Large intestine (tissue), 3 donors: ENCODE results near the gene SMIM3. TPM values are rescaled to one million over a fixed set of nuclear protein-coding genes. Genes with fewer than 3 reads are reported as not detected.
"Not testable (repeated sequence)": the region's sequence is repeated elsewhere in the genome, so short reads cannot be mapped to it uniquely, and the experiment has no call there.

Experiments
- DNase-seq, 2 donors: peaks; one replicate each; pipeline versions ENCODE4 v3.0.0 to v3.0.0-alpha.2; 2013
- H3K27ac ChIP-seq: one replicate; pipeline ENCODE4 v1.5.1; 2013; ENCODE audit warnings: low read length
- H3K27me3 ChIP-seq: 2 replicates; pipeline ENCODE4 v1.6.1; 2013; ENCODE audit warnings: low read length; ENCODE audit not compliant: control insufficient read depth, insufficient read depth
- H3K36me3 ChIP-seq: 2 replicates; pipeline ENCODE4 v1.6.1; 2013; ENCODE audit warnings: low read length; ENCODE audit not compliant: control insufficient read depth, insufficient read depth
- H3K4me1 ChIP-seq: one replicate; pipeline ENCODE4 v1.6.1; 2013; ENCODE audit warnings: low read length; ENCODE audit not compliant: control insufficient read depth, insufficient read depth
- H3K4me3 ChIP-seq: one replicate; pipeline ENCODE4 v1.5.1; 2013; ENCODE audit warnings: low read length
- H3K9me3 ChIP-seq: one replicate; pipeline ENCODE4 v1.6.1; 2013; ENCODE audit warnings: mild to moderate bottlenecking, low read depth, low read length, moderate library complexity; ENCODE audit not compliant: control insufficient read depth
- WGBS: methylation state at CpG from one replicate; pipeline ENCODE4 v1.1.5; 2013; ENCODE audit warnings: low lambda C conversion rate; ENCODE audit not compliant: insufficient coverage; 5-methylcytosine and 5-hydroxymethylcytosine counted together
- polyA plus RNA-seq: library from polyadenylated mRNA; unstranded; fragments of 120-200 nt; gene quantifications from one replicate; pipeline ENCODE4 v1.2.1, GENCODE V29; 2013

Gene SMIM3
- polyA plus RNA-seq, 1 donor, result 13.9 TPM

- no peak overlapping the region for H3K27ac ChIP-seq
- no peaks in the 10 kb centered on the region for H3K36me3 ChIP-seq
- no peaks in the 10 kb centered on the region for H3K9me3 ChIP-seq
- DNase-seq, result no peak
- 90% methylated on average over 3 of the region's 5 CpGs for WGBS
- peaks cover 12% of the 10 kb centered on the region for H3K27me3 ChIP-seq
- no peaks in the 10 kb centered on the region for H3K4me1 ChIP-seq
- no peak overlapping the region for H3K4me3 ChIP-seq
Measured at GRCh38 chr5:150836064-150836463, 57.5 kb downstream of the SMIM3 start.

DNA sequence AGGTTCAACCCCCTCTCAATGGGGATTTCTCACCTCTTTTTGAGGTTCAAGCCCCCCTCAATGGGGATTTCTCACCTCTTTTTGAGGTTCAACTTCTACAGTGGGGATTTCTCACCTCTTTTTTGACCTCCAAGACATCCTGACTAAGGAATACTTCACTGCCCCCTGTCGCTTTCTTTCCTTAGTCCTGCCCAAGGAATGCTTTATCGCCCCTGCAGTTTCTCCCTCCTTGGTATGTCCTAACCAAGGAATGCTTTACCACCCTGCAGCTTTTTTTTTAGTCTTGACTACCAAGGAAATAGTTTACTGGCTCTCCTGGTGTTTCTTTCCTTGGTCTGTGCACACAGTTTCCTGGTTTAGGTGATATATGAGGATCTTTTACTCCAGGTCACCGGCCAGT is 58.1 kb downstream of the SMIM3 start:
- Histone ChIP-seq H3K9me3 (no peaks in the 10 kb centered on the region), H3K36me3 (no peaks in the 10 kb centered on the region), H3K27ac (no peak overlapping the region), H3K4me1 (no peaks in the 10 kb centered on the region), H3K4me3 (no peak overlapping the region), H3K27me3 (peaks cover 14% of the 10 kb centered on the region)
- DNase-seq, result no peak
- 100% methylated on average over 1 of the region's 3 CpGs for WGBS

DNA sequence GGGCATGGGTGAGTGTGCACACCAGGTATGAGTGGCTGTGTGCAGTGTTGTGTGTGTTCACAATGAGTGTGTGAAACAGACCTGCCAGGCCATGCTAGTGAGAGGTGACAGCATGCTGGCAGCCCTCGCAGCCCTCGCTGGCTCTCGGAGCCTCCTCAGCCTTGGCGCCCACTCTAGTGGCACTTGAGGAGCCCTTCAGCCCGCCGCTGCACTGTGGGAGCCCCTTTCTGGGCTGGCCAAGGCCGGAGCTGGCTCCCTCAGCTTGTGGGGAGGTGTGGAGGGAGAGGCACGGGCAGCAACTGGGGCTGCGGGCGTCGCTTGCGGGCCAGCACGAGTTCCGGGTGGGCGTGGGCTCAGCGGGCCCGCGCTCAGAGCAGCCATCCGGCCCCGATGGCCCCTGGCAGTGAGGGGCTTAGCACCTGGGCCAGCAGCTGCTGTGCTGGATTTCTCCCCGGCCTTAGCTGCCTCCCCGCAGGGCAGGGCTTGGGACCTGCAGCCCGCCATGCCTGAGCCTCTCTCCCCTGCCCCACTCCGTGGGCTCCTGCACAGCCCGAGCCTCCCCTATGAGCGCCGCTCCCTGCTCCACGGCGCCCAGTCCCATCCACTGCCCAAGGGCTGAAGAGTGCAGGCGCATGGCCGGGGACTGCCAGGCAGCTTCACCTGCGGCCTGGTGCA is 66.8 kb downstream of the SMIM3 start:
- H3K9me3 ChIP-seq, DNase-seq, H3K4me1 ChIP-seq, H3K4me3 ChIP-seq, H3K27ac ChIP-seq, H3K27me3 ChIP-seq, H3K36me3 ChIP-seq: not testable (repeated sequence)
- no CpG with 5 or more reads among the region's 32 CpGs for WGBS

- not testable (repeated sequence) for H3K27me3 ChIP-seq, H3K4me3 ChIP-seq, H3K27ac ChIP-seq, H3K36me3 ChIP-seq, DNase-seq, H3K4me1 ChIP-seq, H3K9me3 ChIP-seq
- WGBS, result 100% methylated on average over 1 of the region's 3 CpGs
Measured at GRCh38 chr5:150846308-150846653, 67.7 kb downstream of the SMIM3 start, which contains the start of gene IRGM. TSS of gene IRGM (plus strand) at chr5:150846521. CDS start at chr5:150848124, 1,603 bp downstream.

Other genes with a start within 250 kb of the SMIM3 start
- gene SYNPO, start 138.1 kb upstream of the SMIM3 start, polyA plus RNA-seq, result 46.7 TPM
- gene MYOZ3, start 117.5 kb upstream of the SMIM3 start, polyA plus RNA-seq, result 3.0 TPM
- 54.8 TPM for gene RBM22, start 77.7 kb upstream of the SMIM3 start, polyA plus RNA-seq
- 49.5 TPM for gene DCTN4, start 19.7 kb upstream of the SMIM3 start, polyA plus RNA-seq
- gene IRGM, start 67.8 kb downstream of the SMIM3 start, polyA plus RNA-seq, result 0.09 TPM
- gene ZNF300, start 126.2 kb downstream of the SMIM3 start, polyA plus RNA-seq, result 13.7 TPM
- gene GPX3, start 241.8 kb downstream of the SMIM3 start, polyA plus RNA-seq, result 34.3 TPM